NB4 (cell line): ENCODE data around the gene LENG8.

Experiments used
- TF ChIP-seq, protein P1 (sequence below): IDR thresholded peaks from 2 replicates; pipeline ENCODE4 v1.6.1; 2011; ENCODE audit warnings: low read depth, low read length
- TF ChIP-seq, protein P2 (sequence below): IDR thresholded peaks from one replicate; pipeline ENCODE4 v1.5.1; 2012; ENCODE audit warnings: low read depth, low read length

DNA sequence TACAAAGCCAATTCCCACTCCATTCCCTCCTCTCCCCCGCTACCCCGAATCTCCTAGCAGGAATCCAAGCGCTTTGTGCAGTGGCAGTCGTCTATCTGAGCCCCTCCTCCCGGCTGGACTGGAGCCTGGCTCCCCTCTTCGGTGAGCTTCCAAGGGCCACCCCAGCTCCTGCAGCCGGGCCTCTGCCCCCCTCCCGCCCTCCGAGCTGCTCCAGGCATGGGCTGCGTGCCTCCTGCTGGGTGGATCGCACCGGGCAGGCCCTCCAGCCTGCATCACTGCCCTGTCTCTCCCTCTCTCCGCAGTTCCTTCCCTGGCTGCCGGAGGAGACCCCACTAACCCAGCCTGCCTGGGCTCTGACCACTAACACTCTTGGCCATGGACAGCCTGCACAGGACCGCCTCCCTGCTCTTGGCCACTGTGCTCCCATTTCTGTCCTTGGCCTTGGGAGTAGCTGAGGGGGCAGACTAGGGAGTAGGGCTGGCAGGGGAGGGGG is 12.9 kb upstream of the LENG8 start:
- TF ChIP-seq, protein P1, sequence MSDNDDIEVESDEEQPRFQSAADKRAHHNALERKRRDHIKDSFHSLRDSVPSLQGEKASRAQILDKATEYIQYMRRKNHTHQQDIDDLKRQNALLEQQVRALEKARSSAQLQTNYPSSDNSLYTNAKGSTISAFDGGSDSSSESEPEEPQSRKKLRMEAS, result no peak
- TF ChIP-seq, protein P2, sequence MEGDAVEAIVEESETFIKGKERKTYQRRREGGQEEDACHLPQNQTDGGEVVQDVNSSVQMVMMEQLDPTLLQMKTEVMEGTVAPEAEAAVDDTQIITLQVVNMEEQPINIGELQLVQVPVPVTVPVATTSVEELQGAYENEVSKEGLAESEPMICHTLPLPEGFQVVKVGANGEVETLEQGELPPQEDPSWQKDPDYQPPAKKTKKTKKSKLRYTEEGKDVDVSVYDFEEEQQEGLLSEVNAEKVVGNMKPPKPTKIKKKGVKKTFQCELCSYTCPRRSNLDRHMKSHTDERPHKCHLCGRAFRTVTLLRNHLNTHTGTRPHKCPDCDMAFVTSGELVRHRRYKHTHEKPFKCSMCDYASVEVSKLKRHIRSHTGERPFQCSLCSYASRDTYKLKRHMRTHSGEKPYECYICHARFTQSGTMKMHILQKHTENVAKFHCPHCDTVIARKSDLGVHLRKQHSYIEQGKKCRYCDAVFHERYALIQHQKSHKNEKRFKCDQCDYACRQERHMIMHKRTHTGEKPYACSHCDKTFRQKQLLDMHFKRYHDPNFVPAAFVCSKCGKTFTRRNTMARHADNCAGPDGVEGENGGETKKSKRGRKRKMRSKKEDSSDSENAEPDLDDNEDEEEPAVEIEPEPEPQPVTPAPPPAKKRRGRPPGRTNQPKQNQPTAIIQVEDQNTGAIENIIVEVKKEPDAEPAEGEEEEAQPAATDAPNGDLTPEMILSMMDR, result no peak
